Neural progenitor cell (in vitro differentiated cells): ENCODE results near the gene ERBB3.

Experiments used
- CTCF ChIP-seq: fragments of 200-600 bp; sonication (generic); IDR thresholded peaks from 2 replicates; pipeline ENCODE4 v1.5.1; 2017; ENCODE audit warnings: antibody characterized with exemption, mild to moderate bottlenecking
- EZH2phosphoT487 ChIP-seq: fragments of 200-600 bp; sonication (generic); IDR thresholded peaks from 2 replicates; pipeline ENCODE4 v1.6.1; 2017; ENCODE audit warnings: antibody characterized with exemption

GRCh38 chr12:56121204-56121870 lies 41.4 kb downstream of the ERBB3 start:
- TF ChIP-seq EZH2phosphoT487, result no peak
- TF ChIP-seq CTCF, result no peak
